HepG2 (cell line): ENCODE measurements around the gene LRRC45. TPM values are rescaled to one million over a fixed set of nuclear protein-coding genes. Genes with fewer than 3 reads are reported as not detected.

ENCODE experiments used
- GATAD1 ChIP-seq: IDR thresholded peaks from 2 replicates; pipeline ENCODE4 v1.6.1; 2016; ENCODE audit warnings: missing genetic modification reagents, missing compliant biosample characterization
- HNRNPH1 ChIP-seq: fragments of 200-400 bp; formaldehyde crosslinking; optimal IDR thresholded peaks from 2 replicates; pipeline ENCODE3; 2017; ENCODE audit warnings: mild to moderate bottlenecking, low read depth, low read length
- JUN ChIP-seq: sonication (generic); formaldehyde crosslinking; IDR thresholded peaks from 2 replicates; pipeline ENCODE4 v1.4.0; 2020; ENCODE audit warnings: mild to moderate bottlenecking, missing genetic modification reagents
- MTA1 ChIP-seq: sonication (generic); formaldehyde crosslinking; IDR thresholded peaks from 2 replicates; pipeline ENCODE4 v1.4.0; 2020; ENCODE audit warnings: missing genetic modification reagents, mild to moderate bottlenecking, borderline replicate concordance
- PAX8 ChIP-seq: sonication (generic); formaldehyde crosslinking; IDR thresholded peaks from 2 replicates; pipeline ENCODE4 v1.8.0; 2022; ENCODE audit warnings: mild to moderate bottlenecking, missing genetic modification reagents, borderline replicate concordance
- POLR2AphosphoS2 ChIP-seq: IDR thresholded peaks from 2 replicates; pipeline ENCODE4 v1.6.1; 2011; ENCODE audit warnings: low read depth, low read length, improper control_type of control experiment
- SCMH1 ChIP-seq: sonication (generic); formaldehyde crosslinking; IDR thresholded peaks from 2 replicates; pipeline ENCODE4 v1.9.0; 2021; ENCODE audit warnings: missing genetic modification reagents, mild to moderate bottlenecking, borderline replicate concordance
- TBX3 ChIP-seq: fragments of 450-650 bp; IDR thresholded peaks from 2 replicates; pipeline ENCODE4 v1.6.1; 2017; ENCODE audit warnings: antibody characterized with exemption, mild to moderate bottlenecking, inconsistent platforms, borderline replicate concordance
- TCF12 ChIP-seq, 2 experiments: fragments of 450-650 bp in 1 of 2; sonication (generic) in 1 of 2; formaldehyde crosslinking in 1 of 2; IDR thresholded peaks; 2 replicates each; pipeline versions ENCODE4 v1.6.1 to v1.8.0; 2017 to 2022; ENCODE audit warnings: antibody characterized with exemption in 1 of 2, mild to moderate bottlenecking in 1 of 2, missing genetic modification reagents in 1 of 2, moderate library complexity in 1 of 2
- ZNF282 ChIP-seq: fragments of 450-650 bp; IDR thresholded peaks from 2 replicates; pipeline ENCODE4 v1.6.1; 2018; ENCODE audit not compliant: partially characterized antibody
- ZNF33A ChIP-seq: sonication (generic); formaldehyde crosslinking; IDR thresholded peaks from 2 replicates; pipeline ENCODE4 v1.5.1; 2020; ENCODE audit warnings: missing genetic modification reagents, mild to moderate bottlenecking, moderate library complexity, borderline replicate concordance
- ZNF383 ChIP-seq: sonication (generic); formaldehyde crosslinking; IDR thresholded peaks from 2 replicates; pipeline ENCODE4 v1.4.0; 2020; ENCODE audit warnings: missing genetic modification reagents, mild to moderate bottlenecking, borderline replicate concordance
- ZNF569 ChIP-seq: sonication (generic); formaldehyde crosslinking; IDR thresholded peaks from 2 replicates; pipeline ENCODE4 v1.5.0; 2020; ENCODE audit warnings: mild to moderate bottlenecking, missing genetic modification reagents, moderate library complexity, borderline replicate concordance
- ZNF720 ChIP-seq: sonication (generic); formaldehyde crosslinking; IDR thresholded peaks from 2 replicates; pipeline ENCODE4 v1.4.0; 2020; ENCODE audit warnings: missing genetic modification reagents
- polyA plus RNA-seq, 8 experiments: library from polyadenylated mRNA; depleted of rRNA in 3 of 8; stranded (reverse) in 7 of 8; unstranded in 1 of 8; fragments of >200 nt; fragmentation: Illumina TruSeq in 4 of 8; extraction: Trizol in 4 of 8; gene quantifications; 2 replicates each; pipeline versions ENCODE4 v1.2.1 to v1.2.3, GENCODE V29; 2011 to 2016; ENCODE audit warnings: low read depth in 4 of 8, missing spikeins in 1 of 8, mixed read lengths in 1 of 8; ENCODE audit not compliant: insufficient read depth in 1 of 8
- total RNA-seq, 5 experiments: library from RNA; depleted of rRNA; stranded (reverse); fragments of >200 nt; fragmentation: Illumina TruSeq; extraction: Trizol; gene quantifications; 2 replicates each; pipeline ENCODE4 v1.2.3, GENCODE V29; 2016; ENCODE audit warnings: low read depth in 1 of 5
- TF ChIP-seq, protein P1 (sequence below): sonication (generic); formaldehyde crosslinking; IDR thresholded peaks from 2 replicates; pipeline ENCODE4 v1.4.0; 2020; ENCODE audit warnings: mild to moderate bottlenecking, missing genetic modification reagents, borderline replicate concordance
- TF ChIP-seq, protein P2 (sequence below): sonication (generic); formaldehyde crosslinking; IDR thresholded peaks from 2 replicates; pipeline ENCODE4 v1.5.1; 2020; ENCODE audit warnings: mild to moderate bottlenecking, moderate library complexity, missing genetic modification reagents
- TF ChIP-seq, protein P3 (sequence below): sonication (generic); formaldehyde crosslinking; IDR thresholded peaks from 2 replicates; pipeline ENCODE4; 2020; ENCODE audit warnings: missing genetic modification reagents, mild to moderate bottlenecking, borderline replicate concordance

LRRC45 gene
- total and polyA plus RNA-seq, 2 of the 13 experiments (the other 11 are each of a cell fraction or from before 2014, with no cell fraction given): 11.6 to 48.1 TPM

DNA sequence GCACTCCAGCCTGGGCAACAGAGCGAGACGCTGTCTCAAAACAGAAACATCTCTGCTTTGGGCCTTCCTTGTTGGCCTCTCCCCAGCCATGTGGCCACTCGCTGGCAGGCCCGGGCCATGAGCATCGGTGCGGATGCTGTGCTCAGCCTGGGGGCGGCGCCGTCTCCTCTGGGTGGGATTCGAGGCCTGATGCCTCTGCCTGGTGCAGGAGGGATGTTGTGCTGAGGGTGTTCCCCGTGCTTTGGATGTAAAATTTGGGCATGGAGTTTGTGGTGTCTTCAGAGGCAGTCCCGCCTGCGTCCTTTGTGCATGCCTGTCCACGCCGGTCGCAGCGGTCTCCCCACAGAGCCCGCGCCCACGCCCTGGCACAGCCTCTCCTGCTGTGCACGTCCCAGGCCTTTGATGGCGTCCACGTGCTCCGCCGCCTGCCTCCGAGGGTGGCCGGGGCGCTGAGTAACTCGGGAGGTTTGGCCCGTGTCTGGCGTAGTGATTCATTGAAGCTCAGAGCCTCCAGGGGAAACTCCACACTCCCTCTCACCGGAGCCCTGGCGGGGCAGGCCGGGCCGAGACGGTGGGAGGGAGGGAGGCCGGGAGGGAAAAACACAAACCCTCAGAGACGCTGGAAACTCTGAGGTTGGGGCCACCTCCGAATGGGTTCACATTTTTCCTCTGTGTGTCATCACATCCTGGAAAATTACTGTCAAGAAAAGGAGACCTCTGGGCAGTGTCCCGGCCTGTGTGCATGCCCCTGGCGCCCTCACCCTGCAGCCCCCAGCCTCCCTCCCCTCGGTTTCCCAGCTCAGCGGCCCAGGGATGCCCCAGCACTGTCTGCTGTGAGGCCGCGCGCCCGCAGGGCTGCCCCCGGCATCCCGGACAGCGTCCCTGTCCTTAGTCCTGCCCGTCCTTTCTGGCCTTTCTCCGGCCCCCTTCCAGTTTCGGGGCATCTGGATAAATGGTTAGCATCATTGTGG is 19.4 kb upstream of the LRRC45 start (continued):
- TF ChIP-seq ZNF720 (CRISPR knock-in tag): no peak; the same call in 1 of the 2 replicates
- TF ChIP-seq ZNF569: no peak
- no peak for TF ChIP-seq ZNF33A (CRISPR knock-in tag)
- TF ChIP-seq, protein P1, sequence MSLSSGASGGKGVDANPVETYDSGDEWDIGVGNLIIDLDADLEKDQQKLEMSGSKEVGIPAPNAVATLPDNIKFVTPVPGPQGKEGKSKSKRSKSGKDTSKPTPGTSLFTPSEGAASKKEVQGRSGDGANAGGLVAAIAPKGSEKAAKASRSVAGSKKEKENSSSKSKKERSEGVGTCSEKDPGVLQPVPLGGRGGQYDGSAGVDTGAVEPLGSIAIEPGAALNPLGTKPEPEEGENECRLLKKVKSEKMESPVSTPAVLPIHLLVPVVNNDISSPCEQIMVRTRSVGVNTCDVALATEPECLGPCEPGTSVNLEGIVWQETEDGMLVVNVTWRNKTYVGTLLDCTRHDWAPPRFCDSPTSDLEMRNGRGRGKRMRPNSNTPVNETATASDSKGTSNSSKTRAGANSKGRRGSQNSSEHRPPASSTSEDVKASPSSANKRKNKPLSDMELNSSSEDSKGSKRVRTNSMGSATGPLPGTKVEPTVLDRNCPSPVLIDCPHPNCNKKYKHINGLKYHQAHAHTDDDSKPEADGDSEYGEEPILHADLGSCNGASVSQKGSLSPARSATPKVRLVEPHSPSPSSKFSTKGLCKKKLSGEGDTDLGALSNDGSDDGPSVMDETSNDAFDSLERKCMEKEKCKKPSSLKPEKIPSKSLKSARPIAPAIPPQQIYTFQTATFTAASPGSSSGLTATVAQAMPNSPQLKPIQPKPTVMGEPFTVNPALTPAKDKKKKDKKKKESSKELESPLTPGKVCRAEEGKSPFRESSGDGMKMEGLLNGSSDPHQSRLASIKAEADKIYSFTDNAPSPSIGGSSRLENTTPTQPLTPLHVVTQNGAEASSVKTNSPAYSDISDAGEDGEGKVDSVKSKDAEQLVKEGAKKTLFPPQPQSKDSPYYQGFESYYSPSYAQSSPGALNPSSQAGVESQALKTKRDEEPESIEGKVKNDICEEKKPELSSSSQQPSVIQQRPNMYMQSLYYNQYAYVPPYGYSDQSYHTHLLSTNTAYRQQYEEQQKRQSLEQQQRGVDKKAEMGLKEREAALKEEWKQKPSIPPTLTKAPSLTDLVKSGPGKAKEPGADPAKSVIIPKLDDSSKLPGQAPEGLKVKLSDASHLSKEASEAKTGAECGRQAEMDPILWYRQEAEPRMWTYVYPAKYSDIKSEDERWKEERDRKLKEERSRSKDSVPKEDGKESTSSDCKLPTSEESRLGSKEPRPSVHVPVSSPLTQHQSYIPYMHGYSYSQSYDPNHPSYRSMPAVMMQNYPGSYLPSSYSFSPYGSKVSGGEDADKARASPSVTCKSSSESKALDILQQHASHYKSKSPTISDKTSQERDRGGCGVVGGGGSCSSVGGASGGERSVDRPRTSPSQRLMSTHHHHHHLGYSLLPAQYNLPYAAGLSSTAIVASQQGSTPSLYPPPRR: peak; percentile 54; the same call in 1 of the 2 replicates
- TF ChIP-seq ZNF282: no peak
- peak; percentile 79 for TF ChIP-seq GATAD1
- TF ChIP-seq PAX8 (CRISPR knock-in tag): 0 out of 2 replicates have a peak, but pooled peaks have one; percentile 50
- no peak; the same call in 1 of the 2 replicates for TF ChIP-seq TBX3
- TF ChIP-seq TCF12 (IDR thresholded peaks at IDR 0.05): no peak
- no peak for TF ChIP-seq TCF12 (CRISPR knock-in tag; IDR thresholded peaks at IDR 0.05)
- TF ChIP-seq JUN (CRISPR knock-in tag): peak; percentile 23
- TF ChIP-seq MTA1 (CRISPR knock-in tag): peak; percentile 63; the same call in 1 of the 2 replicates
- peak; percentile 79; the same call in 1 of the 2 replicates for TF ChIP-seq ZNF383
- no peak for TF ChIP-seq HNRNPH1
- no peak for TF ChIP-seq SCMH1 (CRISPR knock-in tag)
- TF ChIP-seq, protein P2, sequence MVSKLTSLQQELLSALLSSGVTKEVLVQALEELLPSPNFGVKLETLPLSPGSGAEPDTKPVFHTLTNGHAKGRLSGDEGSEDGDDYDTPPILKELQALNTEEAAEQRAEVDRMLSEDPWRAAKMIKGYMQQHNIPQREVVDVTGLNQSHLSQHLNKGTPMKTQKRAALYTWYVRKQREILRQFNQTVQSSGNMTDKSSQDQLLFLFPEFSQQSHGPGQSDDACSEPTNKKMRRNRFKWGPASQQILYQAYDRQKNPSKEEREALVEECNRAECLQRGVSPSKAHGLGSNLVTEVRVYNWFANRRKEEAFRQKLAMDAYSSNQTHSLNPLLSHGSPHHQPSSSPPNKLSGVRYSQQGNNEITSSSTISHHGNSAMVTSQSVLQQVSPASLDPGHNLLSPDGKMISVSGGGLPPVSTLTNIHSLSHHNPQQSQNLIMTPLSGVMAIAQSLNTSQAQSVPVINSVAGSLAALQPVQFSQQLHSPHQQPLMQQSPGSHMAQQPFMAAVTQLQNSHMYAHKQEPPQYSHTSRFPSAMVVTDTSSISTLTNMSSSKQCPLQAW (CRISPR knock-in tag): 0 out of 2 replicates have a peak, but pooled peaks have one; percentile 34
- TF ChIP-seq, protein P3, sequence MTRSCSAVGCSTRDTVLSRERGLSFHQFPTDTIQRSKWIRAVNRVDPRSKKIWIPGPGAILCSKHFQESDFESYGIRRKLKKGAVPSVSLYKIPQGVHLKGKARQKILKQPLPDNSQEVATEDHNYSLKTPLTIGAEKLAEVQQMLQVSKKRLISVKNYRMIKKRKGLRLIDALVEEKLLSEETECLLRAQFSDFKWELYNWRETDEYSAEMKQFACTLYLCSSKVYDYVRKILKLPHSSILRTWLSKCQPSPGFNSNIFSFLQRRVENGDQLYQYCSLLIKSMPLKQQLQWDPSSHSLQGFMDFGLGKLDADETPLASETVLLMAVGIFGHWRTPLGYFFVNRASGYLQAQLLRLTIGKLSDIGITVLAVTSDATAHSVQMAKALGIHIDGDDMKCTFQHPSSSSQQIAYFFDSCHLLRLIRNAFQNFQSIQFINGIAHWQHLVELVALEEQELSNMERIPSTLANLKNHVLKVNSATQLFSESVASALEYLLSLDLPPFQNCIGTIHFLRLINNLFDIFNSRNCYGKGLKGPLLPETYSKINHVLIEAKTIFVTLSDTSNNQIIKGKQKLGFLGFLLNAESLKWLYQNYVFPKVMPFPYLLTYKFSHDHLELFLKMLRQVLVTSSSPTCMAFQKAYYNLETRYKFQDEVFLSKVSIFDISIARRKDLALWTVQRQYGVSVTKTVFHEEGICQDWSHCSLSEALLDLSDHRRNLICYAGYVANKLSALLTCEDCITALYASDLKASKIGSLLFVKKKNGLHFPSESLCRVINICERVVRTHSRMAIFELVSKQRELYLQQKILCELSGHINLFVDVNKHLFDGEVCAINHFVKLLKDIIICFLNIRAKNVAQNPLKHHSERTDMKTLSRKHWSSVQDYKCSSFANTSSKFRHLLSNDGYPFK (CRISPR knock-in tag): no peak; the same call in 1 of the 2 replicates
- TF ChIP-seq POLR2AphosphoS2: no peak
